ENCODE measurements around the gene PIAS4. TPM values are rescaled to one million over a fixed set of nuclear protein-coding genes. Genes with fewer than 3 reads are reported as not detected.

The PIAS4 gene
- total RNA-seq, 1 donor from 2014 or later: 17.0 TPM

DNA sequence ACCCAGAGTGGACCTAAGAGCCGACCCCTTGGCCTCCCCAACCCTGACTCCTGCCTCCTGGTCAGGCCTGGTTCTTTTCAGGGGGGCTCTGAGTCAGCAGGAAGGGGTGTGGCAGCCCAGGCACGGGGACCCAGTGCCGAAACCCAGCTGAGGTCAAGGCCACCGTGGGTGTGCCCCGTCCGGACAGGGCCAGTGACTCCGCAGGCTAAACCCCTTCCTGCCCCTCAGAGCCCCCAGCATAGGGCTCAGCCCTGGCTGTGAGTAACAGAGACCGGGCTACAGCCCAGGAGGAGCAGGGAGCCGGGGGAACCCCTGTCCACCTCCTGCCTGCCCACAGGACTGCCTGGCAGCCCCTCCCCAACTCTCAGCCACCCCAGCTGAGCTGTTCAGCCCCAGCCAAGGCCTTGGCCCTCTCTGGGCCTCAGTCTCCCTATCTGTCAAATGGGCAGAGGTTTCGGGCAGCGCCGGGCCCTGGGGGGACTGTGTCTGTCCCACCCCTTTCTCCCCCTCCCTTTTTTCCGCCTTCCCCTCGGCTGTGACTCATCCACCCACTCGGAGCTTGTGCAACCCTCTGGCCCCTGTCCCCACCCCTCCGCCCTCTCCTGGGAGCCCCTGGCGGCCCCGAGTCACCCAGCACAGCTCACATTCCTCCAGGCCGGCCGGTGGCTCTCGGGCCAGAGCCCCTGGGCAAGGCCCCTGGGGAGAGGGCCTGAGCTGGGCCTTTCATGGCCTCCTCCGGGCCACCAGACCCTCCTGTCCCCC lies 50.6 kb downstream of the PIAS4 start:
- Histone ChIP-seq H3K79me2 (ENCODE audit: low read depth) (peaks cover 67% of the 10 kb centered on the region), H4K20me1 (ENCODE audit: low read depth) (peaks cover 67% of the 10 kb centered on the region), H3K36me3 (no peaks in the 10 kb centered on the region), H3K9me3 (ENCODE audit: low read depth) (no peaks in the 10 kb centered on the region), H2AFZ (replicated peaks) (no peak overlapping the region), H3K4me1 (no peaks in the 10 kb centered on the region), H3F3A (ENCODE audit: low read depth) (no peaks in the 10 kb centered on the region), H3K9ac (no peak overlapping the region), H3K27me3 (no peaks in the 10 kb centered on the region), H3K27ac (peak overlapping the region; percentile 78), H3K4me3 (no peak overlapping the region), H3K4me2 (no peak overlapping the region)
- peaks cover 12% of the 10 kb centered on the region for H3K36me3 Mint-ChIP-seq
- H3K9me3 Mint-ChIP-seq: no peaks in the 10 kb centered on the region
- no peak overlapping the region for H3K27ac Mint-ChIP-seq
- TF ChIP-seq EZH2phosphoT487 (IDR thresholded peaks at IDR 0.05) (no peak), EZH2 (IDR thresholded peaks at IDR 0.05) (no peak)
- TF ChIP-seq, protein P1, sequence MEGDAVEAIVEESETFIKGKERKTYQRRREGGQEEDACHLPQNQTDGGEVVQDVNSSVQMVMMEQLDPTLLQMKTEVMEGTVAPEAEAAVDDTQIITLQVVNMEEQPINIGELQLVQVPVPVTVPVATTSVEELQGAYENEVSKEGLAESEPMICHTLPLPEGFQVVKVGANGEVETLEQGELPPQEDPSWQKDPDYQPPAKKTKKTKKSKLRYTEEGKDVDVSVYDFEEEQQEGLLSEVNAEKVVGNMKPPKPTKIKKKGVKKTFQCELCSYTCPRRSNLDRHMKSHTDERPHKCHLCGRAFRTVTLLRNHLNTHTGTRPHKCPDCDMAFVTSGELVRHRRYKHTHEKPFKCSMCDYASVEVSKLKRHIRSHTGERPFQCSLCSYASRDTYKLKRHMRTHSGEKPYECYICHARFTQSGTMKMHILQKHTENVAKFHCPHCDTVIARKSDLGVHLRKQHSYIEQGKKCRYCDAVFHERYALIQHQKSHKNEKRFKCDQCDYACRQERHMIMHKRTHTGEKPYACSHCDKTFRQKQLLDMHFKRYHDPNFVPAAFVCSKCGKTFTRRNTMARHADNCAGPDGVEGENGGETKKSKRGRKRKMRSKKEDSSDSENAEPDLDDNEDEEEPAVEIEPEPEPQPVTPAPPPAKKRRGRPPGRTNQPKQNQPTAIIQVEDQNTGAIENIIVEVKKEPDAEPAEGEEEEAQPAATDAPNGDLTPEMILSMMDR (IDR thresholded peaks at IDR 0.05): no peak
- H3K4me1 Mint-ChIP-seq: peaks cover 6% of the 10 kb centered on the region
- H3K27me3 Mint-ChIP-seq (ENCODE audit: insufficient read depth, low read depth): peaks cover 5% of the 10 kb centered on the region
- DNase-seq (ENCODE audit: low spot score): no peak
- no peak overlapping the region for H3K4me3 Mint-ChIP-seq

DNA sequence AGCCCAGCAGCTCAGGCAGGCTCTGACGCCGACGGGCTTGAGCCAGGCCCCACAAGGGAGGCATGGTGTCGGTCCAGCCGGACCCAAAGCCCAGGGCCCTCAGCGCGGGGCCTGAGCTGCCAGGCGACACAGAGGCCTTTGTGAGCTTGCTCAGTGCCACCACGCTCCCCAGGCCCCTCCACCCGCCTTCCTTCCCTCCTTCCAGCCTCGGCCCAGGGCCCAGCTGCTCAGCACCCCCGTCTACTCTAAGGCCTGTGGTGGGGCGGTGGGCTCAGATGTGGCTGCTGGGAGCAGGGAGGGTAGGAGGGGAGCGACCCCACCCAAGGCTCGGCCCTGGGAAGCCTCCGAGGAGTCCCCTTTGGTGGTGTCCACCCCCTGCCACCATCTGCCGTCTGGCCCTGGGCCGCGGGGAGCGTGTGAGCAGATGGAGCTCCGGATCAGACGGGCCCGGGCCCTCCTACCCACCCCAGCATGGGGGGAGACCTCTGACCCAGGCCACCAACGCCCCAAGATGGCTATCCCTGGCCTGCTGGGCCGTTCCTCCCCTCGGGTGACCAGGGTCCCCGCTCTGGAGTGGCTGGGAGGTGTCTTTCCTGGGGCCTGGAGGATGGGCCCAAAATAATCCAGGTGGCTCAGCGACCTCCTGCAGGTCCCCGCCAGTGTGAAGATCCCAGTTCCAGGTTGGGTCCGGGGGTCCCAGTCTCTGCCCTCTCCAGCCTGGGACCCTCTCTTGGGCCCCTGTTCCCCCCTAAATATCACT lies 51.3 kb downstream of the PIAS4 start:
- TF ChIP-seq, protein P1 (IDR thresholded peaks at IDR 0.05): no peak
- TF ChIP-seq EZH2 (IDR thresholded peaks at IDR 0.05) (no peak), EZH2phosphoT487 (IDR thresholded peaks at IDR 0.05) (no peak)
- Histone ChIP-seq H3K79me2 (ENCODE audit: low read depth) (peaks cover 75% of the 10 kb centered on the region), H3K27ac (peak overlapping the region; percentile 78), H3K4me3 (no peak overlapping the region), H3K9ac (peak overlapping the region; percentile 37), H3K27me3 (no peaks in the 10 kb centered on the region), H3K36me3 (no peaks in the 10 kb centered on the region), H4K20me1 (ENCODE audit: low read depth) (peaks cover 73% of the 10 kb centered on the region), H2AFZ (replicated peaks) (no peak overlapping the region), H3K4me1 (no peaks in the 10 kb centered on the region), H3F3A (ENCODE audit: low read depth) (peaks cover 7% of the 10 kb centered on the region), H3K4me2 (no peak overlapping the region), H3K9me3 (ENCODE audit: low read depth) (no peaks in the 10 kb centered on the region)
- H3K27me3 Mint-ChIP-seq (ENCODE audit: insufficient read depth, low read depth): peaks cover 7% of the 10 kb centered on the region
- no peak overlapping the region for H3K27ac Mint-ChIP-seq
- H3K4me1 Mint-ChIP-seq: peaks cover 3% of the 10 kb centered on the region
- H3K36me3 Mint-ChIP-seq: peaks cover 6% of the 10 kb centered on the region
- no peak overlapping the region for H3K4me3 Mint-ChIP-seq
- H3K9me3 Mint-ChIP-seq: no peaks in the 10 kb centered on the region
- no peak for DNase-seq (ENCODE audit: low spot score)

GRCh38 chr19:4059453-4059871 lies 51.9 kb downstream of the PIAS4 start:
- Histone ChIP-seq H3K27me3 (no peaks in the 10 kb centered on the region), H3F3A (ENCODE audit: low read depth) (peaks cover 13% of the 10 kb centered on the region), H3K36me3 (no peaks in the 10 kb centered on the region), H3K27ac (peak overlapping the region; percentile 78), H3K9me3 (ENCODE audit: low read depth) (no peaks in the 10 kb centered on the region), H4K20me1 (ENCODE audit: low read depth) (peaks cover 79% of the 10 kb centered on the region), H3K9ac (peak overlapping the region; percentile 37), H3K79me2 (ENCODE audit: low read depth) (peaks cover 81% of the 10 kb centered on the region), H3K4me2 (no peak overlapping the region), H3K4me1 (peaks cover 6% of the 10 kb centered on the region), H3K4me3 (no peak overlapping the region), H2AFZ (replicated peaks) (no peak overlapping the region)
- no peak overlapping the region for H3K27ac Mint-ChIP-seq
- DNase-seq (ENCODE audit: low spot score): no peak
- no peak overlapping the region for H3K4me3 Mint-ChIP-seq
- H3K27me3 Mint-ChIP-seq (ENCODE audit: insufficient read depth, low read depth): peaks cover 8% of the 10 kb centered on the region
- H3K4me1 Mint-ChIP-seq: peaks cover 5% of the 10 kb centered on the region
- no peaks in the 10 kb centered on the region for H3K9me3 Mint-ChIP-seq
- TF ChIP-seq EZH2phosphoT487 (IDR thresholded peaks at IDR 0.05): no peak
- TF ChIP-seq, protein P1 (IDR thresholded peaks at IDR 0.05): no peak
- no peak for TF ChIP-seq EZH2 (IDR thresholded peaks at IDR 0.05)
- peaks cover 6% of the 10 kb centered on the region for H3K36me3 Mint-ChIP-seq
